Measurements from ENCODE around the gene TIPARP. TPM values are rescaled to one million over a fixed set of nuclear protein-coding genes. Genes with fewer than 3 reads are reported as not detected.

The TIPARP gene
- polyA plus RNA-seq, 4 donors = 22.0 to 48.8 (median 30.7) TPM

DNA sequence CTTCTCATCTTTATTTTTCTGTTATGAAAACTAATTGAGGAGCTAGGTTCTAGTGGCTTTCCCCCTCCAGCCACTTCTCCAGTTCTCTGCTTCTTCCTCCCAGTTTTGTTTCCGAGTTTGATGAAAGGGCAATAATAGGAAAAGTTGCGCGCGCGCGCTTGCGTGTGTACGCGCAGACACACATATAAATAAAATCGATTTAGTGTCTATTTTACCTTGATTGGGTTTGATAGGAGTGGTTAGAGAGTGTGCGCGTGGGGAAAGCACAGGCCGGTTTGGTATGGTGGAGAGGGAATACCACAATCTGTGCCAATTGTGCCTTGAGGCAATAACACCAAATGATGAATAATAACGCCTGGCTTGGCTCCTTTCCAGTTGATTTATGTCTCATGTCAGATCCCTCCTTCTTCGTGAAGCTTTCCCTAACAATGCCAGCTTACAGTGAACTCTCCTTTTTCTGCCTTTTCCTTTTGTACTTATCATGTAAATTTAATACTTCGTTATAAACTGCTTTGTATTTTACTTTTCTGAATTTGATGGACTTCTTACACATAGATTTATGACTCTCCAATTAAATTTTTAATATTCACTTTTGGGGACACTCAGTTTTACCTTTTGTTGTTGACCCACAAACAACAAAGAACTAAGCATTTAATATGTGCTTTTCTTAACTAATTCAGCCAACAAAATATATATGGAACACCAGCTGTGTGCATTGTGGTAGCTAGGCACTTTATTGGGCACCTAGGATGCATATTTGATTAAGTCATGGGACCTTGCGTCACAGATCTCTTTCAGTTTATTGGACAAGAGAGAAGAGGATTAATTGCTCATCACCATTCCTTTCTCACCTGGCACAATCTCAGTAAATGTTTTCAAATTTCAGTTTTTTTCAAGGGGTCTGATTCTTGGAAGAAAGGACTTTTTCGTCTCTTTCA is 1.7 kb downstream of the TIPARP start:
- no peak for DNase-seq (ENCODE audit: low read depth in 4 of 4, low spot score in 3 of 4)

DNA sequence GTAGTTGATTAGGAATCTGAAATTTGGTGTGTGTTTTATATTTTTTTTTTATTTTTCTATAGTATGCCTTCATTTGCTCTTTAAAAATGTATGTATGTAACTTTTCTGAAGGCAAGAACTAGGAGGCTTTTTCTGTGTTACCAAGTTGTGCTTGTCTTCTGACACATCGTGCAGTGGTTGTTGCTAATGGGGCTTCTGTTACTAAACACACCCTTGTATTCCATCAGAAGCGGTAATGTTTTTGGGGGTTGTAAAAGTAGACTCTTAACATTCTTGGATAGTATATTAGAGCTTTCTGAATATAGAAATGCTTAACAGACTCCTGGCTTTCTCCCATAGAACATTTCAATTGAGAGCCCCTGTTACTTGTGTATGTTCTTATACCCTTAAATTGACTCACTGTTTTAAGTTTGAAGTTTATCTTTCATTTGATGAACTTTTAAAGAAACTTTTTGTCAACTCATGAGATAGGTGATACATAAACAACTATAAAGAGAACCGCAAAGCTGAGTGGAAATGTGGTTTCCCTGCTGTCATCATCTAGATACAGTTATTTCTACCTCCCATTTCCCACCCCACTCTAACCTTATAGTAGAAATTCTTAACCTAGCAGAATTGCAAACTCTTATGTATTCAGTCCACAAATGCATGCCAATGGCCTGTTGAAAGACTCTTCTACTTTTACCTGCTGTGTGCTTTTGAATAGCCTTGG is 2.5 kb downstream of the TIPARP start:
- DNase-seq (ENCODE audit: low read depth in 4 of 4, low spot score in 3 of 4) = no peak

DNA sequence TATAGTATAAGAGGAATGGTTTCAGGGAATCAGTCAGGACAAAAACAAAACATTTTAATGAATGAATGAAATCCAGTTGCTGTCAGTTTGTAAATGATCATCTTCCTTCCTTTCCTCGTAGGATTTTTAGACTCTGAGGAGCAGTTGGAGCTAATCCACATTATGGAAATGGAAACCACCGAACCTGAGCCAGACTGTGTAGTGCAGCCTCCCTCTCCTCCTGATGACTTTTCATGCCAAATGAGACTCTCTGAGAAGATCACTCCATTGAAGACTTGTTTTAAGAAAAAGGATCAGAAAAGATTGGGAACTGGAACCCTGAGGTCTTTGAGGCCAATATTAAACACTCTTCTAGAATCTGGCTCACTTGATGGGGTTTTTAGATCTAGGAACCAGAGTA is 3.1 kb downstream of the TIPARP start:
- no peak for DNase-seq (ENCODE audit: low read depth in 4 of 4, low spot score in 3 of 4)

DNA sequence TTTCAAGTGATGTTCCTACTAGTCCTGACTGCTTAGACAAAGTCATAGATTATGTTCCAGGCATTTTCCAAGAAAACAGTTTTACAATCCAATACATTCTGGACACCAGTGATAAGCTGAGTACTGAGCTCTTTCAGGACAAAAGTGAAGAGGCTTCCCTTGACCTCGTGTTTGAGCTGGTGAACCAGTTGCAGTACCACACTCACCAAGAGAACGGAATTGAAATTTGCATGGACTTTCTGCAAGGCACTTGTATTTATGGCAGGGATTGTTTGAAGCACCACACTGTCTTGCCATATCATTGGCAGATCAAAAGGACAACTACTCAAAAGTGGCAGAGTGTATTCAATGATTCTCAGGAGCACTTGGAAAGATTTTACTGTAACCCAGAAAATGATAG is 3.8 kb downstream of the TIPARP start:
- DNase-seq (ENCODE audit: low read depth in 4 of 4, low spot score in 3 of 4) = no peak

DNA sequence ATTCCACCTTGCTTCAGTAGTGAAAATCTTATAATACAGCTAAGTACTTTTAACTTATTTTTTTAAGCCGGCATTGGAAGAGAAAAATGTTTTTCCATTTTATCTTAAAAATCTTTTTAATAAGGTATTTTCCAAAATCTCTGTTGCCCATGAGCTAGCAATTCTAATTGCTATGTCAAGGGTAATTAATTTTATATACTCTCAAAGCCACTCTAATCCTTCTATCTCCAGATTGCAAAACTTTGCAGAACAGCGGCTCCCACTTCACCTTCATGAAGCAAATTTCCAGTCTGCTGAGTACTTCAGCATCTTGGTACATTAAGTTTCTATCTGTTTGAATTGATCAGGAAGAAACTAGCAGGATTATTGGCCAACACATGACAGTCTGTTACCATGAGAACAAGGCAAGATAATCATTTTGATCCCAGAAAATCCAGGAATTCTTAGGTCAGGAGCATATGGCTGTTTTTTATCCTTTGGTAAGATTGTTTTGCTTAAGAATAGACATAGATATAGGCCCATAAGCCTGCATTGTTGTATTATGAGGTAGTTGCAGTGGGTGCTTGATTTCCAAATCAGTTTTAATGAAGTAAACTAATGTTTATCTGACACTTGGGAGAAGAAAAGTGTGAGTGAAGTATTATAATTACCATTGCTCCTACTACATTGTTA is 6.0 kb downstream of the TIPARP start:
- DNase-seq (ENCODE audit: low read depth in 4 of 4, low spot score in 3 of 4) = no peak

DNA sequence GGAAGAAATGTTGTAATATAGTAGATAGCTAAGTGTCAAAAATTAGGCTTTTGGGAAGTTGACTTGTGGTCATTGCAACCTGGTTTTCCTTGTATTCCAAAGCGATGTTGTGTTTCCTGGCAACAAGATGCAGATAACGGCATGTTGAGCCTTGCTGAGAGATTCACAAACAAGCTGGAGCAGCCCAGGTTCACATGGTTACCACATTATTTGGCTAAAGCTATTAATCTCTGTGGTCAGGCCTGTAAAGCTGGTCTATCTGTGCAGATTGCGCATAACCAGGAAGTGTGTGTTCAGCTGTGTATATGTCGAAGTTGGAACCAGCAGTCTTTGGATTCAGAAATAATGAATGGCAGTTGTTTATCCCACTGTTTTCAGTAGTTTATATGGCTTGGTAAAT is 6.6 kb downstream of the TIPARP start:
- DNase-seq (ENCODE audit: low read depth in 4 of 4, low spot score in 3 of 4) = peak in 1 of 4 donors; percentile 39

DNA sequence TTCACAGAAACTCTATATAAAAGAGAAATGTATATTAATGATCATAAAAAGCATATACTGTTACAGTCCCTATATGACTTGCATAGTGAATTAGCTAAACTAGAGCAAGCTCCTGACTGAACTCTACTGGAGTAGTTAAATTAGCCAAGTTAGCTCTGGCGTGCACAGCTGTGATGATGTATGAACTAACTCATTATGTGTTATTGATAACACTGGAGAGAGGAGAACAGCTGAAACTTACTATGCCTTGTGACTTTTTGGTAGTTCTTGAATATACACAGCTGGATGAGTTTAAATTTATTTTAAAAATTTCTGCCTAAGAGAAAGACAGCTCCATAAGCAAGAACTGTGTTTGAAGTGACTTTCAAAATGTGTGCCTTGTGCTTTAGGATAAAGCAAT is 8.1 kb downstream of the TIPARP start:
- no peak for DNase-seq (ENCODE audit: low read depth in 4 of 4, low spot score in 3 of 4)

DNA sequence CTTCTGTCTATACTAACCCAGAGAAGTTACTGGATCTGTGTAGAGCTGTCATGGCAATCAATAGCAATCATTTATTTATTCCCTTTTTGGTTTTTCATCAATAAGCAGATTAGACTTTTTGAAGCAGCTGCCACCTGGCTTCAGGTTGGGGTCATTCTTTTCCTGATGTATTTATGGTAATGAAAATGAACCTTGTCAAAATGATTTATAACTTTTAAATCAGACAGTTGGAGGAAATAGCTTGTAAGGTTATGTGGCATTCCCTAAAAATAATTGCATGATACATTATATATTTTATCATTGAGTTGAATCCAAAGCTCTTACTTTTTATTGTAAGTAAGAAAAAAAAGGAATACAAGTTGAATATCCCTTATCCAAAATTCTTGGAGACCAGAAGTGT is 8.6 kb downstream of the TIPARP start:
- no peak for DNase-seq (ENCODE audit: low read depth in 4 of 4, low spot score in 3 of 4)

DNA sequence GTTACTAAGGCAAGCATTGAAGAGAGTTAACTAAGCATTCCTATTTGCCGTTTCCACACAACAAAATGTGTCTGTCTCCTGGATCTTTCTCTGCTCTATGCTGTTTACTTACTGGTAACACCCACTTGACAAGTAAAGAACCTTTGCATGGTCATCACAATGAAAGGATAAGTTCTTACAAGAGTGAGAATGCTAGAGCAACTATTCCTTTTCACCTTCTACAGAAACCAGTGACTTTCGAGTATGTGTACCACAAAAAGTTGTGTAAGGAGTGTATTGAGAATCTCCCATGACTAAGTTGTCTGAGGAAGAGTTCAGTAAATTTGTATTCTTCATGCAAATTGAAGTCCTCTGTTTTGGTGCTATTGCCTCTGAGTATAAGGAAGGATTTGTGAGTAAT is 10.8 kb downstream of the TIPARP start:
- DNase-seq (ENCODE audit: low read depth in 4 of 4, low spot score in 3 of 4) = no peak

DNA sequence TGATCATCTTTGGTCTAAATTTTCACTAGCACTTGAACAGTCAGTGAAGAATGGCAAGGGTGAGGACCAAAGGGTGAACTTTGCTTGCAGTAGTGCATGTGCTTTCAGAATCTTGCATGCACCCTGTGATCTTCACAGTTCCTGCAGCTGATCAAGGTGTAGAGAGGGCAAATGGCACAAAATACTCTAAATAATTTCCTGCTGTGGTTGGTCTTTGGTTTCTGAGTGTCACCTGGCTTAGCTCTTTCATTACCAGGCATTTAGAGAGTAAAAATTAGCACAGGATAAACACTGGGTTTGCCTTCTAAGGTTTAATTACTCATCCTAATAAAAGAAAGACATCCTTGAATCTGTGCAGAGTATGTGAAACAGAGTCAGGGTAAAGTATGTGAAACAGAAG is 11.4 kb downstream of the TIPARP start:
- no peak for DNase-seq (ENCODE audit: low read depth in 4 of 4, low spot score in 3 of 4)

DNA sequence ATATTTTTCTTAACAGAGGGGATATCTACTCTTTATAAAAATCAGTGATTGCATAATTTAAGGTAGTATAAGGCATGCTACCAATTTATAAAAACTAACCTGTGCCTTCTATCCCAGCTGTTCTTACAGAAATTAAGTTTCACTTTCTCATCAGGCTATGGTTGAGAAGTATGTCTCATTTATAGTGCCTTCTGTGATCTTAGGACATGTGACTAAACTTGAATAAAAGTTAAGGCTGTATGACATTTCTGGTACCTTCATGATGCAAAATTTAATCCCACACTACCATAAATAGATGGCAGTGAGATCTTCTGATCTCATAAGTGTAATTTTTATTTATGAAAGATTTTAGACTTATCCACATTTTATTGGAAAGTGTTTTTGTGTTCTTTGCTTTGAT is 12.6 kb downstream of the TIPARP start:
- DNase-seq (ENCODE audit: low read depth in 4 of 4, low spot score in 3 of 4) = no peak

DNA sequence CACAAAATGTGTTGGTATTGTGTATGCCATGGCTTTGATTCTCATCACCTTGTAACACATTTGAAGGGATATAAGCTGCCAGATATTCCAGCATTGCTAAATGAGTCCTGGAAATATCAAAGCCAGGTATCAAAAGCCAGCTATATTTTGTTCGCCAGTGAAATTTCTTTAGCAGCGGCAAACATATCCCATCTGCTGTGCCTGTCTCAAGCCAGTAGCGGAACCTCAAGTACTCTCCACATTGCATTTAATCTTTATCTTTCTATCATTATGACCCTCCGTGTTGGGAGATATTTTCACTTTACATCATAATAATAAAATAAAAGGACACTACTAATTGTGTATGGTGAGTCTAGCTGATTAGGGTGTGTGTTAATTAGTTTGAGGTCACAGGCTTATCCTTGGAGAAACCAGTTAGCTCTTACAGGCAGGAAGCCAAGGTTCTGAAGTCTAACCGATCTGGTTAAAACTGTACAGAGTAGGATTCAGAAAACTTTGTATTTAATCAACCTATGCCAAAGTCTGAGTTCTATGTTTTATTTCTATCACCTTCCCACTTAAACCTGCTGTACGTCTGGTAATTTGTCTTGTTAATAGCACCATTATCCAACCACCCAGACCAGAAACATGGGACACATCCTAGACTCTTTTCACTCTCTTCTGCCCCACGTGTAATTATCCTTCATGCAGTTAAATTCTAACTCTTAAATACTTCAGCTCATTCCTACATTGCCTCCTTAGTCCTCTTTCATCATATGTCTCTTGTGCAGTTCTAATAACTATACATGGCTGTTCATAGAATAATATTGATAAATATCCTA is 14.5 kb downstream of the TIPARP start:
- DNase-seq (ENCODE audit: low read depth in 4 of 4, low spot score in 3 of 4) = no peak

DNA sequence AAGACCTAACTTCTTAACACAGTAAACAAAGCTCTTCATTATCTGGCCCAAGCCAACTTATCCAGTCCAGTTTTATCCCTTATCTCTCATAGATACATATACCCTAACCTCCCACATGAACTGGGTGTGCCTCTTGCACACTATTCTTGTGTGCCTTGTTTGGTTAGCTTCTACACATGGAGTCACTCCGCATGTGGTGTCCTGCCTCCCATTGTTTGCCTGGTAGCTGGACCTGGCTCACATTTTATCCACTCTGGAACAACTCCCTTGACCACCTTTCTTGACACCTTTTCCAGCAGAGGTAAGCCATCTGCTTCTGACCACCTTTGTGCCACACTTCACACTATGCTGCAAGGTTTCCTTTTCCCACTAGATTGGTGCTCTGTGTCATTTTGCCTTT is 15.2 kb downstream of the TIPARP start:
- no peak for DNase-seq (ENCODE audit: low read depth in 4 of 4, low spot score in 3 of 4)

DNA sequence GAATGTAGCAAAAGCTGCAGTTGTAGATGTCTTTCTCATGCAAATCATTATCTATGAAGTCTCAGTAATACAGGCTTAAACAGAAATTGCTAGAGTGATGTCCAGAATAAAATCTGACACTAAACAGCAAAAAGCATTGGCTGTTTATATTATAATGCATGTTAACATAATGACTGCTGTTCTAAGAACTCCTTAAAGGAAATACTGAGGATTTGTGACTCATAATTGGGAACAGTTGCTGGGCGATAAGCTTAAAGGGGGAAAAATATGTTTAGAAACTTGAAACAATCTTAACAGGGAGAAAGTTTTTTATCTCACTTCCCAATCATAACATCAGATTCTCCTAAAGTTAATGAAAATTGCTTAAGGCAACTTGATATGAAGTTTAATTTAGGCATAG is 17.5 kb downstream of the TIPARP start:
- DNase-seq (ENCODE audit: low read depth in 4 of 4, low spot score in 3 of 4) = no peak

DNA sequence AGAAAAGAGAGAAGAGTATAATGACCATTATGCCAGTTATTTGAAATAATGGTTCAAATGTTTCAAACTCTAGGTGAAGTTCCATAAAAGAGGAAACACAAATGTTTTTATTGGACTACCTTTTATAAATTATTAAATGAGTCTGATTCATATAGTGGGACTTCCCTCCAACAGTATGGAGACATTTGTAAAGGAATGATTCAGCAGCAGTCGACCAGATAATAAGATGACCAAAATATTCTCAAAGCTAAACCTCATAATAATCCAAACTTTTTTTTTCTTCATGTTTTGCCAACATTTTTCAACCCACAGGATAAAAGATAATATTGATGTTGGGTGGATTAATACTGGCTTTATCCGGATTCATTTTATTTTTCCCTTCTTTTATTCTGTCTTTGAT is 18.8 kb downstream of the TIPARP start:
- no peak for DNase-seq (ENCODE audit: low read depth in 4 of 4, low spot score in 3 of 4)

DNA sequence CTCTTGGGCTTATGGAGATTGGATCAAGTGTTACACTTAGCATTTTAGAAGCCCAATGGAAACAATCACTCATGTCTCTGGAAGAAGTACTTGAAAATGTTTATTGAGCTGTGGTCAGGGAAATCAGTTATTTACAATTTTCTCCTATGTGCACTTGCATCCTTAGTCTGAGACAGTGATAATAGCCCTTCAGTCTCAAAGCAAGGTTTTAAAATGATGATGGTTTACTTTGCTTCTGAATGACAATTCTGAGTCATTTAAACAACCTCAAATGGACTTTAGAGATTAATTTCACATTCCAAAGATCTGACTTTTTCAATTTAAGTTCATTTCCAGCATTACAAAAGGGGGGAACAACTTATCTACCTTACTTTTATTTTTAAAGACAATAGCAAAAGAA is 20.1 kb downstream of the TIPARP start:
- no peak for DNase-seq (ENCODE audit: low read depth in 4 of 4, low spot score in 3 of 4)

DNA sequence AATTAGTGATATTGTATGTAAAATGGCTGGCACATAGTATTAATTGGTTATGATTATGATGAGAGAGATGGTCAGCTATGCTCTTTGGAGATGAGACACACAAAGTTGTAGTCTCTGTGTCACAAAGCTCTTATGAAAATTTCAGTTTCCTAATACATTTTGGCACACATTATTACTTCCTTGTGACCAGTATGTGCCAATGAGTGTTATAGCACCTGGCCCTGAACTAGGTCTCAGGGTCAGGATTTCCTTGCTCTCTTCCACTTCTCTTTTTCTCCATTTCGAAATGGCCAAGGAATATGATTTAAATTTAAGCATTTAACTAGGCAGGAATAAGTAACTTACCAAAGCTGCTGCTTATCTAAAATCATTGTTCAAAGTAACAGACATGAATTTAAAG is 28.0 kb downstream of the TIPARP start:
- DNase-seq (ENCODE audit: low read depth in 4 of 4, low spot score in 3 of 4) = no peak

DNA sequence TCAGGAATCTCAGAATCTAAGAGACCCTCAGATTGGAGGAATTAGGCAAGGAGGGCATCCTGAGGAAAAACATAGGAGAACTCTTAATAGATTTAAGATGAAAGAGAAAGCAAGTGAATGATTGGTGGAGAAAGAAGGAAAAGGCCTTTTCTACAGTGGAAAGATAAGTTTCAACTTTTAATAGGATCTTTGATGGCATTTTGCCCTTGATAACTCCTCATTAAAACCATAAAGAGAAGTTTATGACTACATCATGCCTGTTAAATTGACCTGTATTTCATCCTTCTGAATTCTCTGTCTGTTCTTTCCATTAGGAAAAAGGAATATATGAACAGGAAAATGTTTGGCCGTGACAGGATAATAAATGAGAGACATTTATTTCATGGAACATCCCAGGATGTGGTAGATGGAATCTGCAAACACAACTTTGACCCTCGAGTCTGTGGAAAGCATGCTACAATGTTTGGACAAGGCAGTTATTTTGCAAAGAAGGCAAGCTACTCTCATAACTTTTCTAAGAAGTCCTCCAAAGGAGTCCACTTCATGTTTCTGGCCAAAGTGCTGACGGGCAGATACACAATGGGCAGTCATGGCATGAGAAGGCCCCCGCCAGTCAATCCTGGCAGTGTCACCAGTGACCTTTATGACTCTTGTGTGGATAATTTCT is 30.1 kb downstream of the TIPARP start:
- no peak for DNase-seq (ENCODE audit: low read depth in 4 of 4, low spot score in 3 of 4)

DNA sequence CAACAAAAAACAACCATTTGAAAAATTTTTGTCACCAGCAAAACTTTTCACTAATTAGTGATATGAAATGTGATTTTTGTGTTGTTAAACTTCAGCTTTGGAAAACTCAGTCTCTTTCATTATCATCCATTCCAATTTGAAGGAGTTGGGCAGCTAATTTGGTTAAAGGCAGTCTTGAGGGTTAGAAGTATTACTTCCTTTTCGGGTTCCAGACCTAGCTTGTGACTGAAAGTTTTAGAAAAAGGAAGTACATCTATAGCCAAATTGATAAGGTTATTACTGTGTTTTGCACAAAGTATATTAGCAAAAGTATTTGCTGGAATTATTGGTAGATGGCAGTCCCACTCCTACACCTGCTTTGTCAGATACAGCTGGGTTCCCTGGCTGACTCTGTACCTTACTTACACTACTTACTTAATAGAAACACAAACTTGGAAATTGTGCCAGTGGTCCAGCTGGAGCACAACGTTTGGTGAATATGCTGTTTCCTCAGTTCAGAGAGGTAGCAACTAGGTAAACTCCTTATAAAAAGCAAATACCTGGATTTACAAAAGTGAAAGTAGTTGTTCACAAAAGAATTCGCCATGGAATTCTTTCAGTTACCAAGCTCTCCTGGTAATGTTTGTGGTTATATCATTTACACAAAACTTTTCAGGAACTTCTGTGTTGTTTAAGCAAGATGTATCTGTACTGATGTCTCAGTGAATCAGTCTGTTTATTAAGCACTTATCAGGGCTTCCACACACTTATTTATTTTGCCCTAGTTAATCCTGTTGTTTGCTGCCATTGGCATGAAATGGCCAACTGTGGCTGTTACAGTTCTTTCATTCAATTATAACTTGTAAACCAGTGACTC is 31.6 kb downstream of the TIPARP start:
- no peak for DNase-seq (ENCODE audit: low read depth in 4 of 4, low spot score in 3 of 4)
